Stimulated activated CD8-positive, alpha-beta memory T cell treated with anti-CD3 and anti-CD28 coated beads, Interleukin-7, amount 100 ng/mL, for 24 hours (primary cell): ENCODE measurements around the gene ZG16B.

ENCODE experiments used
- DNase-seq: peaks from one replicate; pipeline ENCODE4 v3.0.0-alpha.2; 2020; ENCODE audit warnings: low read depth

Gene ZG16B

GRCh38 chr16:2845116-2845515 is 15.0 kb downstream of the ZG16B start:
- no peak for DNase-seq

- no peak for DNase-seq
Measured at GRCh38 chr16:2846511-2847310, 16.6 kb downstream of the ZG16B start.

- DNase-seq, result no peak
Measured at GRCh38 chr16:2848933-2849725, 19.0 kb downstream of the ZG16B start.

GRCh38 chr16:2852003-2852730 is 22.1 kb downstream of the ZG16B start:
- no peak for DNase-seq

- DNase-seq, result no peak
Measured at GRCh38 chr16:2852731-2853507, 22.8 kb downstream of the ZG16B start.

GRCh38 chr16:2853531-2854073 is 23.5 kb downstream of the ZG16B start:
- no peak for DNase-seq

- no peak for DNase-seq
Measured at GRCh38 chr16:2854700-2855309, 24.7 kb downstream of the ZG16B start.

- DNase-seq, result no peak
Measured at GRCh38 chr16:2855536-2855935, 25.4 kb downstream of the ZG16B start.

- DNase-seq, result no peak
Measured at GRCh38 chr16:2856061-2856670, 26.1 kb downstream of the ZG16B start.

GRCh38 chr16:2856686-2857450 is 26.8 kb downstream of the ZG16B start:
- DNase-seq, result no peak

- no peak for DNase-seq
Measured at GRCh38 chr16:2857451-2858244, 27.5 kb downstream of the ZG16B start, which contains the start of gene PRSS22. TSS of gene PRSS22 (minus strand) at chr16:2858170. CDS start at chr16:2858104, 66 bp downstream.

GRCh38 chr16:2858245-2859025 is 28.3 kb downstream of the ZG16B start:
- no peak for DNase-seq

GRCh38 chr16:2859686-2860265 is 29.7 kb downstream of the ZG16B start:
- no peak for DNase-seq

GRCh38 chr16:2860826-2861567 is 30.9 kb downstream of the ZG16B start:
- DNase-seq, result no peak

- no peak for DNase-seq
Measured at GRCh38 chr16:2865651-2866050, 35.5 kb downstream of the ZG16B start.

- DNase-seq, result no peak
Measured at GRCh38 chr16:2866431-2866830, 36.3 kb downstream of the ZG16B start.

- no peak for DNase-seq
Measured at GRCh38 chr16:2867661-2867986, 37.5 kb downstream of the ZG16B start.
